Stimulated activated CD8-positive, alpha-beta memory T cell treated with anti-CD3 and anti-CD28 coated beads, Interleukin-15, amount 100 ng/mL, for 1 hour (primary cell): ENCODE measurements around the gene CCDC85C.

Source experiments
- DNase-seq: peaks from one replicate; pipeline ENCODE4 v3.0.0-alpha.2; 2020; ENCODE audit warnings: low read depth

CCDC85C gene

DNA sequence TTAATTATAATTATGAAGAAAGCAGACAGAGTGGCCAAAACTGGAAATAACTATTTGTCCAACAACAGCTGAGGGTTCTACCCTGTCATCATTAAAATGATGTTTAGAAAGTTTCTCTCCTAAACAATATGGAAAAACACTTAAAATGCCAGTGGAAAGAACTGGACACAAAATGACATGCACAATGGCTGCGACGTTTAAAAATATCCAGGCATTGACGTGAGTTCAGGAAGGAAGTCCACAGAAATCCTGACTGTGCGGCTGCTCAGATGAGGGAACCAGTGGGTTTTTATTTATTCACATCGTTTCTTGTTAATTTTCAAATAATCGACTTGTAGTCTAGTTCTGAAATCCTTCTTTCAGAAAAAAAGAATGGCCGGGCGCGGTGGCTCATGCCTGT lies 64.5 kb downstream of the CCDC85C start:
- no peak for DNase-seq

DNA sequence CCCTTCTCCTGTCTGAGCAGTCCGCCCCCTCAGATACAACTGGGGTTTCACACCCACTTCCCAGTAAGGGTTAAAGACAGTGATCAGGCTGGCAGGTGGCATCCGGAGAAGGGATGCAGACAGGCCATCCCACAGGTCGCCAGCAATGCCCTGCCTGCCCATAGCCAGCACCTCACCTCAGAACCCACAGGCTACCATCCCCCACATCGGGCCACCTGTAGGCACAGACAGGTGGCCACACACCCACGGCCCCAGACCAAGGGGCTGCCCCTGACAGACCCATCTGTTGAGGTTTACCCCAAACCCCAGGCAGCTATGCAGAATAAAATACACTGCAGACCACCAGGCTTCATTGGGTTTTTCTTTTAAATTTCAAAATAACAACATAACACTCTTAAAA lies 65.3 kb downstream of the CCDC85C start:
- no peak for DNase-seq

DNA sequence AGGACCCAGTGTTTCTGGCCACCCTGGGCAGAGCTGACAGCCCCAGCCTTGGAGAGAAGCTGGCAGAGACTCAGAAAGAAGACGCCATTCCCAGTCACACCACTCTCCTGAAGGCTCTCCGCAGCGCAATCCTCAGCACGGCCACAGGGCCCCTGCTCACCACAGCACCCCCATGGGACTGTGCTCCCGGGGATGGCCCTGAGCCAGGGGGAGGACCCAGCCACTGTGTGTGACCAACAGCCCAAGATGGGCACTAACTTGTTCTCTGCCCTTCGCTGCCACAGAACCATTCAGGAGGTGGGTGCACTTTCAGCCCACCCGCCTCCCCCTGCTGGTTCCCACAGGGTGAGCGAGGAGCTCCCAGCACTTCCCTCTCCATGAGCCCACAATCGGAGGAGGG lies 65.7 kb downstream of the CCDC85C start:
- no peak for DNase-seq

DNA sequence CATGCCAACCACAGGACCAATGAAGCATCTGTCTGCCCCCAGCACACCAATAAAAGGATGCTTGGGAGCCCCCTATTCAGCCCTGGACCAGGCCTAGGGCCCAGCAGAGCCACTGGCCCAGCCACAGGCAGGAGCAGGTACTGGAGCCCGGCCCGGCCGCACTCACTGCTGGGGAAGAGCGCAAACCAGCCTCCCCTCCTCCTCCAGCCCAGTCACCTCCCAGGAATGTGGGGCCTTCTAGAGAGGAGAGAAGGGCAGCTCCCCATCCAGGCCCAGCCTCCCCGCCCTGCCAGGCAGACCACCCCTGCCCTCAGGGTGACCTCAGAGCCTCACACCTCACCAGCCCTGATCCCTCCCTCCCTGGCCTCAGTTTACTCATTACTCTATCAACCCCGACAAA lies 66.6 kb downstream of the CCDC85C start:
- DNase-seq = no peak

DNA sequence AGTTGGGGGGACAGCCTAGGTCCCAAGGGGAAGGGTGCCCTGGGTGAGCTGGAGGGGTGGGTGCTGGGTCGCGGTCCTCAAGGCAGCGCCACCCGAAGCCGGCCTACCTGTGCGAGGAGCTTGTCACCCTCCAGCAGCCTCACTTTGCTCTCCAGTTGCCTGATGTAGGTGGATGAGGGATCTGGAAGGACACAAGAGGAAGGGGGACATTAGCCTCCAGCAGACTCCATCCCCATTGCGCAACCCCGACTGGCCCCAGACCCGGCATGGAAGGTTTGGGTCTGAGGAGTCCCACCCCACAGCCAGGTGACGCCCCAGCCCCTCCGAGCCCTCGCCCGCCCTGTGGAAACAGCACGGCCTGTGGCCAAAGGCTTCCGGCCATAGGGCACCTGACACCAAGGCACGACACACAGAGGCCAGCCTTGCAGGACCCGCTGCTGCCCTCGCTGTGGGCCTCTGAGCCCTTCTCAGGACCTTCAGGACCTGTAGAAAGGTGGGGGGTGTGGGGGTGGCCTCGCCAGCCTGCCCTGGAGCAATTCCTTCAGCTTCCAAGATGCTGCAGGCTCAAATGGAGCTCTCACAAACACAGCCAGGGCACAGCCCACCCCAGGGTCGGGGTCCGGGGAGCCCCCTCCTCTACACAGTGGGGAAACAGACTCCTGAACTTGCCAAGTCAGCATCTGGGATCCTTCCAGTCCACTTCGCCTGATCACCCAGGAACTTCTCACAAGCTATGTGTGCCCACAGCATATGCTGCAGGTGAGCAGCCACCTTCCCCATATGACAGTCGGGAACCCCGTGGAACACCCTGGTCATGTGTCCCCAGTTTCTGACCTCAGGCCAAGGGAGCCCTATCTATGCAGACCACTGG lies 67.9 kb downstream of the CCDC85C start:
- DNase-seq = no peak

DNA sequence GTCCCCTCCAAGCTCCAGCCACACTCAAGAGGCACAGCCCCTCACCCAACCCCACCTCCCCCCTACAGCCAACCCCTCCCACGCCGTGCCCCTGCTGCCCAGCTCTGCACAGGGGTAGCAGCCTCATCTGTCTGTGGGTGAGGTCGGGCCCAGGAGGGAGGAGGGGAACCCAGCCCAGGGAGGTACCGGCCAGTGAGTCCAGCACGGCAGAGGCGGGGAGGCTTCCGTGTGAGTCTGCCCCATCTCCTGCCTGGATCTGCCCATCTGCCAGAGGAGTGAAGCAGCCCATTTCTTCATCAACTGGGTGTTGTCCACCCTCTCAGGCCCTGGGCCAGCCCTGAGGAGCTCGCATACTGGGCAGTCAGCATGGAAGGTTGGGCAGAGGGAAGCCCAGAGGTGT lies 68.6 kb downstream of the CCDC85C start:
- DNase-seq = no peak

DNA sequence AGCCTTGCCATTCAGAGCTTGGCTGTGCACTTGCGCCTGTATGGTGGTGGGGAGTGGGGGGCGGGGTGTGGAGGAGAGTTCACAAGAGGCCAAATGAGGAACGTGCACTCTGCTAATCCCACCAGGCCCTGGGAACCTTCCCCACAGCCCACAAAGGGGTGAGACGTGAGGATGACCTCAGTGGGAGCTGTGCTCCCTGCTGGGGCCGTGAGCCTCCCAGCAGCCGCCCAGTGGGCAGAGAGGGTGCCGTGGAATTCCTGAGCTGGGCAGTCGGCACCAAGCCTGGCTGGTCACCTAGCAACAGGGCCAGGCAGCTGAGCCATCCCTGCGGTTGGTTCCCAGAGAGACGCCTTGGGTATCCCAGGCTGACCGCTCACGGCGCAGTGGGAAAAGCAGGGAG lies 69.1 kb downstream of the CCDC85C start:
- no peak for DNase-seq

DNA sequence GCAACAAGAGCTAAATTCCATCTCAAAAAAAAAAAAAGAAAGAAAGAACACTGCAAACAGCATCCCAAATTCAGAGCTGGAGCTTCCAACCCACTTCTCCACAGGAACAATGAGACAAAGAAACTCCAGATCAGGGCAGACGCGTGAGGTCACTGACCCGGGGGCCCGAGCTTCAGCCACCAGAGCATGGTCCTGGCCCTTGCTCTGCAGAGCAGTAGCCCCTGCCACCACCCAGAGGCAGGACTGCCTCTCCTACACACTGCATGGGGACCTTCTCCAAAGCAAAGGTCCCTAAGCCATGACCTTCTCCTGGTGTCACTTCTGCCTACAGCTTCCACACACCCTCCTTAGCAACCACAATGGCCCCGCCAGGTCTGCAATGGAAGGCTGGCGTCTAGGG lies 69.7 kb downstream of the CCDC85C start:
- DNase-seq = no peak

DNA sequence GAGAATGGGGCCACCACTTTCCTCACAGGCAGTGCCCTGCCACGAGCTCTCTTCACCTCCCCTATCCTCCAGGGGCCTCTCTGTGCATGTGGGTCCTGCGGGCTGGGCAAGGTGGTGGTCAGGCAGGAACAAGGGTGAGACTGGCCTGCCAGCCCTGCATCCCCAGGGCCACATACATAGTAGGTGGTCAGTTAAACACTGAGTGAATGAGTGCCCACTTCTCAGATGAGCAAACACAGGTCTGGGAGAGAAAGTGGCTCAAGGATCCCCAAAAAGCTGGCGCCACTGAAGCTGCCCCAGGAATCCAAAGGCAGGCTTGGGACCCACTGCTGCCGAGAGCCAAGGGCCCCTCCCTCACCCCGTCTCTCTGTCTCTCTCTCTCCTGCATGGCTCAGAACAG lies 71.7 kb downstream of the CCDC85C start:
- DNase-seq = no peak

DNA sequence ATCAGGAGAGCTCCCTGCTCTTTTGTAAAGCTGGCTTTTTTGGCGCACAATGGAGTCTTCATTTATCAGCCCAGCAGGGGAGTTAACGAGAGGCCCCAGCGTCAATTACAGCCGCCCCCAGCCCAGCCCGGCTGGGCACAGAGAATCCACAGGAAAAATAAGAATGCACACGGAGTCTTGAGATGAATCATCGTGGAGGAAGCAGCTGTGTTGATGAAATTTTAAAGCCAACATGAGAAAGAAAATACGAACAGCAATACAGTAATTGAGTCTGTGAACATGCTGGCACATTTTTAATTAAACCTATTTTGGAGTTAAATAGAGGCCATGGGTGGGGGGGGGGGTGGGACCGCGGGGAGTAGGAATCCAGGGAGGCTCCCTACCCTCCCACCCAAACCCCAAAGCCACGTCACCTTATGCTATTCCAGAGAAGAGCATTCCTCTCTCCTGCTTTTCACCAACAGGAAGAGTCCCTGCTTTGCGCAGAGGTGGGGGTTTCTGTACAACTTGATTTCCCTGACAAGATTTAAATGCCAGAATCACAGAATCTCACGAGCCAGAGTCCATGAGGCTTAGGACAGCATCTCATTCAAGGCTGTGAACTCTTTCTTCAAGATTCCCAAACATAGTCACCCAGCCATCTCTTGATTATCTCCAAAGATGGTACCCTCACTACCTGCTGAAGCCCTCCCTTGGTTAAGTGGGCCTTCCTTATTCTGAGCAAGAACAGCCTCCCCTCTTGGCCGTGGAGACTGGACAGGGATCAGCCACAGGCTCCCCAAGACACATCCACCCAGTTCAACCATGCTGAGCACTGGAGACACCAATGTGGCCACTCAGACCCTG lies 72.5 kb downstream of the CCDC85C start:
- no peak for DNase-seq

DNA sequence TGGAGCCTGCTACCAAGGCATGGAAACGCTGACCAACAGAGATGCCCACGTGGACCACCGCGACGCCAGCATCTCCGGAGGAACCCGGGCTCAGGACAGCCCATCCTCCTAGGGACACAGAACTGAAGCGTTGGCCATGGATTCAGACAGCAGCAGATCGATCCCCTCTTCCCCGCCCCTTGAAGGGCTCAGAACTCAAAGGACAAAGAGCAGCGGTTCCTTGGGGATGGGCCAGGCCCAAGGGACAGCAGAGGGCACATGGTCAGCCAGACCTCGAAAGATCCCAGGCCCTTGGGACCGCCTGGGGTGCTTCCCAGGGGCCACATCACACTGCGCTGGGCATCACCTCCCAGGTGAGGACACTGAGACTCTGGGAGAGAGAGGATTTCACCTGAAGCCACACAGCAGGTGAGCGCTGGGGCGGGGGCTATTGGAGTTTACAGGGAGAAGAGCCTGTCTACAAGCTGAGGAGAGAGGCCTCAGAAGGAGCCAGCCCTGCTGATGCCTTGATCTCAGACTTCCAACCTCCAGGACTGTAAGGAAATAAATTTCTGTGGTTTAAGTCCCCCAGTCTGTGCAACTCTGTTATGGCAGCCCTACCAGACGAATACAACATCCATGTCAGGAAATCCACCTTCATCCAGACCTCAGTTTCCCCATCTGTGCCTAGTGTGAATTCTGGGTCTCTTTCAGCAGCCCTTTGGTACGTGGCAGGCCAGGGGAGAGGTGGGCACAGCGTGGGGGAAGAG lies 73.4 kb downstream of the CCDC85C start:
- no peak for DNase-seq

DNA sequence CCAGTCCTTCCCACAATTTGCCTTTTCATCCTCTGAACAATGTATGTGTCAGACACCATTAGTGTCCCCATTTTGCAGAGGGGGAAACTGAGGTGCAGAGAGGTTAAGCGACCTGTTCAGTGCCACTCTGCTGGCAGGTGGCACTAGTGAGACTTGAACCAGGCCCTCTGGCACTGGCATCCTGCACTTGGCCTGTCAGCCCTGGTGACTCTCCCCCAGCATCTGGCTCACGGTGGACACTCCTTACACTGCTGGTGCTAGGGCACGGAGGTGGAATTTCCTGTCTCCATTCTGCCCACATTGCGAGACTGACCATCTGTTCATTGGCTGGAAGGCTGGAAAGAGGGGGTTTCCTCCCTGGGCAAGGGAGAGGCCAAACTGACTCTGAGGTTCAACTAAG lies 74.1 kb downstream of the CCDC85C start:
- DNase-seq = no peak

DNA sequence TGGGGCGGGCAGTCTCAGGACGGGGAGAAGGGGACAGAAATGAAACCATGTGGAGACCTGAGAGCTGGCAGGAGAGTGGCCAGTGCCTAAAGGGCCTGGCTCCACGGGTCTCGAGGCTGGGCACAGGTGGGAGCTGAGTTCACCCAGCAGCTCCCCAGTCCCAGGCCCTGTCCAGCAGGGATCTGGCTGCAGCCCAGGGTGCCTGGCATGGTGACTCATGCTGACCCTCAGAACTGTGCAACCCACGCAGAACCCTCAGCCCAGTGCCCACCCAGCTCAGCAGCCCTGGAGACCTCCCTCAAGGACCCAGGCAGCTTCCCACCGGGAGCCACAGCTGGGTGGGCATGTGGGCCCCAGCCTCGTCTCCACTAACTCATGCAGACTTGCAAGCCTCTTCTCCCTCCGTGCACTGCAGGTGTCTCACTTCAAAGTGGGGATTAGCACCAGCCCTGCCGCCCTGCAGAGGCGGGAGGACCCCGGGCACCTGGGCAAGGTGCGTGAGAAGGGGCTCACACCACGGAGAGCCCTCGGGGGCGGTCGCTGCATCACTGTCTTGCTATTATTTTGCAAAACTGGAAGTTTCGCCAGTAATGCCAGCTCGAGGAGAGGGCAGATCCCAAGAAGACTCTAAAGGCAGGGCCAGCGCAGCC lies 76.5 kb downstream of the CCDC85C start:
- DNase-seq = no peak

DNA sequence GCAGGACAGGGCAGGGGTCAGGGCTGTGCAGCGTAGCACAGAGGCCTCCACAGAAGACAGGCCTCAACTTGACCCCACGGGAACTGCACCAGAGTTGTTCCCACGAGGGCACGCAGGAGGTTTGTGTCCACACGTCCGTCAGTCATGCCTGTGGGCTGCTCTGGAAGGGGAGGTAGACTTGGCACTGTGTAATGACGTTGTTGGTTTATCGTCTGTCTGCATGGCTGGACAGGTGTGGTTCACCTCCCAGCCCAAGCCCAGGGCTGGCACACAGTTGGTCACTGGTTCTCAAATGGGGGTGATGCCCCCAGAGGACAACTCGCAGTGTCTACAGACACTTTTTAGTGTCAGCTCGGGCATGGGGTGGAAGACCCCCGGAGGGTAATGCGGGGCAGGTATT lies 77.0 kb downstream of the CCDC85C start:
- no peak for DNase-seq

DNA sequence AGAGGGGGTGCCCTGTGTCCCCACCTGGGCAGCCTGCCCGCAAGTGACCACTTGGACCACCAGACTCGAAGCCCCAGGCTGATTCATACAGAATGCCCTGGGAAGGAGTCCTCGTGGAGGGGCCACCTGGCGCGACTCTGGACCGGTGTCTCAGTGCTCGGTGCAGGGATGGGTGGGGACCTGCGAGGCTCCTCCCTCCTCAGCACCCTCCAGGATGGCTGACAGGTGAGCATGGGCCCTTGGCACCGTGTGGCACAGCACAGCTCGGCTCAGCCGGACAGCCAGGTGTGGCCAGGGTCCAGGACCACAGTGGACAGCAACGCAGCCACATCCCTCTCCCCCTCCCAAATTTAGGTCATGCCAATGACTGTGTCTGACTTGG lies 78.3 kb downstream of the CCDC85C start:
- DNase-seq = no peak

DNA sequence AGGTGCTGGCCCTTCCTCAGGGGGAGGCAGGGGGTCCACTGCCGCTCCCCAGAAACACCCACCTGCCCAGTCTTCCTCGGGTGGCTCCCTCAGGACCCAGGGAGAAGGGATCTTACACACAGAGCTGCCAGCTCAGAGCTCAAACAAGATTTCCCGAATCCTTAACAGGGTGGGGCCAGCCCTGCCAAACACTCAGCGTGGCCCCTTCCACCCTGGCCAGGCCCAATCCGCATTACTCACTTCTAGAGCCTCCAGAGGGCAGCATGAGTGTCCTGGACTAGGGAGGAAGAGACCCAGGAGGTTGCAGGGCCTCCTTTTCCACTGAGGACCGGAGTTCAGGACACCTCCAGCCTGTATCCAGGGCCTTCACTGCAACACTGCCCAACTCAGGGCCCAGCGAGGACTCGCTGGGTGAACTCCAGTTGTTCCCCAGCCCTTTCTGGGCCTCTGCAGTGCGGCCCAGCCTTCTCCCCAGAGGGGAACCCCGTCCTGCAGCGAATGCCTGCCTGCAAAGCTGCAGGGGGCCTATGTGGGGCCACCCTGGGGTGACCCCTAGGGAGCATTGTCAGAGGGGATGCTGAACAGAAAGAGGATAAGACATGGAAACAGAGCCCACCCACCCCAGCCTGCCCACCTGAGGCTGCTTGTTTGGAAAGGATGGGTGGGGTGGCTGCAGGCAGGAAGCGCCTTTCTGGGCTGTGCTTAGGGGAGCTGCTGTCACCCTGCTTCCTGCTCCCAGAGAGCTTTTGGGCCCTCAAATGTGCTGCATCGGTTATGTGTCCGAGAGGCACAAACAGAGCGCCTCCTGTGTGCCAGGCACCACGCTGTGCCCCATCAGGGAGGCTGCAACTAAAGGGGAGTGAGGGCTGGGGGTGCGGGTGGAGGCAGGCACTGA lies 79.0 kb downstream of the CCDC85C start:
- no peak for DNase-seq

DNA sequence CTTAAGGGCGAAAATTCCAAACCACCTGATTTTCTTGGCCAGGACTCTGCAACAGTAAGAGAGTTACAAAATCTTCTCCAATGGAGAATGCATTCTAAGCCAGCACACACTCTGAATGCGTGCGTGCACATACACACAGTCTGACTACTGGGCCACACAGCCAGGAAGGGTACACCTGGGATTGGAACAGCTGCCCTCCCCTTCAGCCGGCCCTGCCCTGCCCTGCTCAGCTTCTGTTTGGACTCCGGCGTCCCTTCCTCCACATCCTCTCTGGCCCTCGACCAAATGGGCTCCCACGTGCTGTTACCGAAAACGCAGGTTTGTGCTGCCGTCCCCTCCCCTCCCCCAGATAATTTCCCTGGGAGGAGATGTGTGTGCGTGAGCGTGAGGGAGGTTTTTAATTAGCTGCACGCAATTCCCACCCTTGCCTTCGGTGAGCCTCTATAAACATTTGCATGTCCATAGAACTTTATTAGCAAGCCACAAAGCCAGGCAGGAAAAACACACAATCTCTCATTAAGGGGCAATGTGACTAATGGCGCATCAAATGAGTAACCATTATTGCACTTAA lies 79.8 kb downstream of the CCDC85C start:
- no peak for DNase-seq

DNA sequence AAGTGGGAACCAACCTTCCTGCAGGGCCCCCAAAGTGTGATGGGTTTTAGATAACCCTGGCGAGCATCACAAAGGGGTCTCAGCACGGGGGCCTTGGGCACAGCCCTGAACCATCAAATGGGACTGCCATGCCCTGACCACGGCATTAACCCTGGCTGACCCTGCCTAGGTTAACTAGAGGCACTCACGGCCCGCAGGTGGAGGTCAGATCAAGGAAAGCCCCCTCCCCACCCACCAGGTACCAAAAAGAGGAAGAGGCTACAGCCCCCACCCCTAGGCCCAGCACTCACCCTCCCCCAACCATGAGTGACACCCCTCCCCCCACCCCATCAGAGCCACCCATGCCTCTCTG lies 80.3 kb downstream of the CCDC85C start:
- DNase-seq = no peak

DNA sequence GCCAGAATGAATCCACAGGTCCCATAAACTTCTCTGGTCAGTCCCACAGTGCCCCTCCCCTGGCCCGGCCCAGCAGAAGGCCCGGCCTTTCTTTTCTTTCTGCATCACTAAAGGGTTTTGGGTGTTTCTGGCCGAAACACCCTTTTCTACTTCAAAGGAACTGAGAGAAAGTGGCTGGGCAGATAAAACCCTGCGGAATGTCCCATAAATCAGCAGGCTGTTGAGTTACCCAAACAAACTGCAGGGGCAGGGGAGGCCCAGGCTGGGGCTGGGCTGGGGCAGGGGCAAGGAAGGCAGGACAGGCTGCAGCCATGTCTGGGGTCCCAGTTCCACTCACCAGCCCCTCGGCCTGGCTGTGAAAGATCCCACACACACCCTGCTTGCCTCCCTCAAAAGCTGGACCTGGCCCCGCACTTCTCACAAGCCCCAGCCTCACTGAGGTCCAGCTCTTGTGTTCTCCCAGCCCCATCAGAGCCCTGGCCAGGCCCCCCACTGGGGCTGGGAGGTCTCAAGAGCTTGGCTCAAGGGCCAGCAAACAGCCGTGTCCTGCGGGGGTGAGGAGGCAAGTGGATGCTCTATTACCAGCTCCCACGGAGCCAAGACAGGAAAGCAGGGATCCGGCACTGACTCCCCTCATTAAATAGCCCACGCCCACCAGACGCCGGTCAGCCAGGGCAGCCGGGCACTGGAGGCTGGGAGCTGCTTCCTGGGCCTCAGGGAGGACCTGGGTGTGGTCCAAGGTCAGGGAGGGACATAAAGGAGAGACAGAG lies 80.9 kb downstream of the CCDC85C start:
- no peak for DNase-seq

DNA sequence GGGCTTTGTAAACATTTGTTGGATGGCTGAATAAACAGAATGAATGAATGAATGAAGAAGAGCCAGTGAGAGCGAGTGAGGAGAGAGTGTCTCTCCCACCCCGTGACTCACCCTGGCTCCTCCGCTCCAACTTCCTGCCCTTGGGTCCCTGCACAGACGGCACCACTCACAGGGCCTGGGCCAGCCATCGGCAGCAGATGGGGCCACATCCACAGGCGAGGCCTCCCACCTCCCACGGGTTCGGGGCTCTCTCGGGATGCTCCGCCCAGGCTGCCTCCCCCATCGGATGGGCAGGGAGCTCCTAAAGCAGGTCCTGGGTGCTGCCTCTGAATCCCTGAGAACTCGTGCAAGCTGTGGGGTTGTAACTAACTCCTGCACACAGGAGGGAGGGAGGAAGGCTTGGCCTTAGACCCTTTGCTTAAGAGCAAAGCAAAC lies 81.5 kb downstream of the CCDC85C start:
- no peak for DNase-seq
